Fibroblast of villous mesenchyme (primary cell): Measurements from ENCODE around the gene C2CD4B. TPM values are rescaled to one million over a fixed set of nuclear protein-coding genes. Genes with fewer than 3 reads are reported as not detected.

ENCODE experiments used
- DNase-seq: peaks from one replicate; pipeline ENCODE4 v3.0.0-alpha.2; 2010; ENCODE audit warnings: low read depth
- H3K4me3 ChIP-seq: 2 replicates; pipeline ENCODE4 v1.5.1; 2011; ENCODE audit warnings: low read depth, mild to moderate bottlenecking, low read length
- total RNA-seq: library from RNA; depleted of rRNA; stranded (reverse); fragments of >200 nt; gene quantifications from 2 replicates; pipeline ENCODE4 v1.2.3, GENCODE V29; 2012
- TF ChIP-seq, protein P1 (sequence below): IDR thresholded peaks from 2 replicates; pipeline ENCODE4 v1.5.1; 2012; ENCODE audit warnings: low read depth, mild to moderate bottlenecking, low read length; ENCODE audit not compliant: insufficient read depth

C2CD4B gene
- total RNA-seq, 1 donor = not detected

DNA sequence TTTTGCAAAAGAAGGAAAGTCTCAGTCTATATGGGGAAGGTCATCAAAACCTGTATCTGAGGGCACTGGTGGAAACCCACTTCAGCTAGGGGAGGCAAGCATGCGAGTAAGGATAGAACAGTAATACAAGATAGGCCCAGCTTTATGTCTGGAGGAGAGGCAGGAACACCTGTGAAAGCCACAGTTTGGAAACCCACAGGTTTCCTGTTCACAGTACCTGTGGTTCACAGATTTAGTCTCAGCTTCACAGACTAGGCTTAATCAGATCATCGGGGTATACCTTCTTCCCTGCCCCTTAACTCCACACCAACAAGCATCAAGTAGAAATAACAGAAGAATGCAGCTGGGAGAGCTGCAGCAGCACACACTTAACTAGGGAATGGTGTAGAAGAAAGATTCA is 36.2 kb downstream of the C2CD4B start:
- no peak for DNase-seq
- no peak overlapping the region for H3K4me3 ChIP-seq
- TF ChIP-seq, protein P1, sequence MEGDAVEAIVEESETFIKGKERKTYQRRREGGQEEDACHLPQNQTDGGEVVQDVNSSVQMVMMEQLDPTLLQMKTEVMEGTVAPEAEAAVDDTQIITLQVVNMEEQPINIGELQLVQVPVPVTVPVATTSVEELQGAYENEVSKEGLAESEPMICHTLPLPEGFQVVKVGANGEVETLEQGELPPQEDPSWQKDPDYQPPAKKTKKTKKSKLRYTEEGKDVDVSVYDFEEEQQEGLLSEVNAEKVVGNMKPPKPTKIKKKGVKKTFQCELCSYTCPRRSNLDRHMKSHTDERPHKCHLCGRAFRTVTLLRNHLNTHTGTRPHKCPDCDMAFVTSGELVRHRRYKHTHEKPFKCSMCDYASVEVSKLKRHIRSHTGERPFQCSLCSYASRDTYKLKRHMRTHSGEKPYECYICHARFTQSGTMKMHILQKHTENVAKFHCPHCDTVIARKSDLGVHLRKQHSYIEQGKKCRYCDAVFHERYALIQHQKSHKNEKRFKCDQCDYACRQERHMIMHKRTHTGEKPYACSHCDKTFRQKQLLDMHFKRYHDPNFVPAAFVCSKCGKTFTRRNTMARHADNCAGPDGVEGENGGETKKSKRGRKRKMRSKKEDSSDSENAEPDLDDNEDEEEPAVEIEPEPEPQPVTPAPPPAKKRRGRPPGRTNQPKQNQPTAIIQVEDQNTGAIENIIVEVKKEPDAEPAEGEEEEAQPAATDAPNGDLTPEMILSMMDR = no peak

- DNase-seq = no peak
- no peak overlapping the region for H3K4me3 ChIP-seq
- TF ChIP-seq, protein P1 = no peak
These were observed 38.7 kb downstream of the C2CD4B start for GRCh38 chr15:62126364-62126763.

DNA sequence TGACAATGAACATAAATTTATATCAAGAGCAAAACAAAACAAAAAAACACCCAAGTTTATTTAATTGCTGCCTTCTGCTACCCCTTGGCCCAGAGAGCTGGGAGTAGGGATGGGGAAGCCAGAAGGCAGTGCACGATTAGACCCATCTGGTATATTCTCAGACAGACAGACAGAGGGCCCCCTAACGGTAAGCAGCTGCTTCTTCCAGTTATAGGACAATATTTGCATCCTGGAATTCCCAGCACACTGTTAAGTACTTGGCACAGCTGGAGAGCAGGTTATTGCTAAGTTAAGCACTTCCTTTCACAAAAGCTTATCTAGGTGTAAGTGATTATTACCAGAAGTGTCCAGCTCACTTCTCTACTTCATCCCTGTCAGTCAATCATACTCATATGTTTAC is 39.3 kb downstream of the C2CD4B start:
- DNase-seq = peak; percentile 69
- TF ChIP-seq, protein P1 = peak; percentile 75
- no peak overlapping the region for H3K4me3 ChIP-seq

- H3K4me3 ChIP-seq = no peak overlapping the region
- TF ChIP-seq, protein P1 = no peak
- DNase-seq = no peak
These were observed 40.1 kb downstream of the C2CD4B start for GRCh38 chr15:62124973-62125303.

- peak; percentile 60 for DNase-seq
- TF ChIP-seq, protein P1 = no peak
- H3K4me3 ChIP-seq = no peak overlapping the region
These were observed 40.7 kb downstream of the C2CD4B start for GRCh38 chr15:62124176-62124972.

- H3K4me3 ChIP-seq = no peak overlapping the region
- TF ChIP-seq, protein P1 = no peak
- peak; percentile 9 for DNase-seq
These were observed 42.8 kb downstream of the C2CD4B start for GRCh38 chr15:62122249-62122648.
